Hepatocyte (in vitro differentiated cells): Measurements from ENCODE around the gene PGGHG.

ENCODE experiments used
- CTCF ChIP-seq: fragments of 200-600 bp; sonication (generic); IDR thresholded peaks from 2 replicates; pipeline ENCODE4 v1.5.1; 2016; ENCODE audit warnings: antibody characterized with exemption, mild to moderate bottlenecking; ENCODE audit not compliant: poor library complexity
- EZH2 ChIP-seq: fragments of 200-600 bp; sonication (generic); IDR thresholded peaks from 2 replicates; pipeline ENCODE4 v1.6.1; 2016; ENCODE audit warnings: antibody characterized with exemption, mild to moderate bottlenecking, borderline replicate concordance
- EZH2phosphoT487 ChIP-seq: fragments of 200-600 bp; sonication (generic); IDR thresholded peaks from one replicate; pipeline ENCODE4 v1.6.1; 2018; ENCODE audit warnings: antibody characterized with exemption, mild to moderate bottlenecking, low read depth, moderate library complexity; ENCODE audit not compliant: unreplicated experiment, severe bottlenecking

- TF ChIP-seq CTCF (no peak), EZH2 (no peak), EZH2phosphoT487 (no peak)
These were observed 18.2 kb upstream of the PGGHG start for GRCh38 chr11:270451-271318.
